ENCODE measurements around the gene P2RY2.

GRCh38 chr11:73190557-73190885, 27.6 kb upstream of the P2RY2 start:
- TF ChIP-seq CTCF (IDR thresholded peaks at IDR 0.05; ENCODE audit: low read depth, low read length, poor library complexity, severe bottlenecking) (no peak), EZH2phosphoT487 (IDR thresholded peaks at IDR 0.05; ENCODE audit: borderline replicate concordance, low read length) (no peak)

All from DOHH2 (cell line).